GM12891 (cell line): ENCODE results near the gene SETD4.

Source experiments
- DNase-seq: peaks from one replicate; pipeline ENCODE4 v3.0.0; 2011; ENCODE audit warnings: low spot score; ENCODE audit not compliant: insufficient read length
- FAIRE-seq: peaks from 2 replicates; lab custom pipeline; 2011; peaks lifted over from hg19 to GRCh38; lab: Jason Lieb, UNC
- PAX5 ChIP-seq: IDR thresholded peaks from 2 replicates; pipeline ENCODE4 v1.6.1; 2011; ENCODE audit warnings: low read length, moderate library complexity, mild to moderate bottlenecking; ENCODE audit not compliant: insufficient read depth, severe bottlenecking
- POLR2A ChIP-seq: IDR thresholded peaks from 2 replicates; pipeline ENCODE4 v1.6.1; 2011; ENCODE audit warnings: low read depth, low read length, control low read depth
- POLR2AphosphoS5 ChIP-seq: IDR thresholded peaks from 2 replicates; pipeline ENCODE4 v1.6.1; 2011; ENCODE audit warnings: low read depth, low read length, control low read depth
- POU2F2 ChIP-seq: IDR thresholded peaks from 2 replicates; pipeline ENCODE4 v1.6.1; 2011; ENCODE audit warnings: low read depth, mild to moderate bottlenecking, control low read depth, low read length, moderate library complexity
- SPI1 ChIP-seq: IDR thresholded peaks from 2 replicates; pipeline ENCODE4 v1.6.1; 2011; ENCODE audit warnings: low read depth, low read length, control low read depth
- TAF1 ChIP-seq: IDR thresholded peaks from 2 replicates; pipeline ENCODE4 v1.6.1; 2011; ENCODE audit warnings: low read depth, low read length, control low read depth

The SETD4 gene

GRCh38 chr21:36068748-36069398 lies 8.5 kb upstream of the SETD4 start:
- FAIRE-seq (no peak), DNase-seq (no peak)
- TF ChIP-seq TAF1 (no peak), POLR2AphosphoS5 (no peak), PAX5 (no peak), POU2F2 (no peak), POLR2A (no peak), SPI1 (no peak)

- no peak for FAIRE-seq
- no peak for DNase-seq
- TF ChIP-seq PAX5 (no peak), TAF1 (no peak), POU2F2 (no peak), POLR2AphosphoS5 (no peak), POLR2A (no peak), SPI1 (no peak)
Observed at GRCh38 chr21:36065497-36066036, 5.2 kb upstream of the SETD4 start.

- DNase-seq (no peak), FAIRE-seq (no peak)
- TF ChIP-seq POLR2AphosphoS5 (no peak), POU2F2 (no peak), POLR2A (no peak), TAF1 (no peak), SPI1 (no peak), PAX5 (no peak)
Observed at GRCh38 chr21:36064085-36064460, 3.7 kb upstream of the SETD4 start.

- TF ChIP-seq SPI1 (no peak), POLR2AphosphoS5 (no peak), POLR2A (no peak), POU2F2 (no peak), PAX5 (no peak), TAF1 (no peak)
- DNase-seq: no peak
- FAIRE-seq: no peak
Observed at GRCh38 chr21:36063375-36064084, 3.2 kb upstream of the SETD4 start.

GRCh38 chr21:36061445-36061844 lies 1.1 kb upstream of the SETD4 start:
- TF ChIP-seq POLR2AphosphoS5 (no peak), POU2F2 (no peak), SPI1 (no peak)
- FAIRE-seq: no peak

GRCh38 chr21:36059823-36060158 lies 535 bp downstream of the SETD4 start:
- DNase-seq: no peak
- TF ChIP-seq PAX5 (no peak), SPI1 (no peak), POU2F2 (no peak), TAF1 (no peak)
- no peak for FAIRE-seq

More at GRCh38 chr21:36061445-36061844, 1.1 kb upstream of the SETD4 start:
- no peak for DNase-seq

GRCh38 chr21:36055551-36055950 lies 4.8 kb downstream of the SETD4 start:
- no peak for FAIRE-seq
- DNase-seq: no peak
- no peak for TF ChIP-seq SPI1
- TF ChIP-seq POLR2AphosphoS5: no peak
- no peak for TF ChIP-seq TAF1
- TF ChIP-seq POU2F2: no peak
- no peak for TF ChIP-seq POLR2A
- no peak for TF ChIP-seq PAX5

- FAIRE-seq (no peak), DNase-seq (no peak)
- TF ChIP-seq PAX5: no peak
- TF ChIP-seq SPI1: no peak
- no peak for TF ChIP-seq POLR2A
- no peak for TF ChIP-seq POU2F2
- TF ChIP-seq POLR2AphosphoS5: no peak
- no peak for TF ChIP-seq TAF1
Observed at GRCh38 chr21:36053715-36054062, 6.6 kb downstream of the SETD4 start.

- DNase-seq (no peak), FAIRE-seq (no peak)
- TF ChIP-seq SPI1: no peak
Observed at GRCh38 chr21:36052860-36053714, 7.2 kb downstream of the SETD4 start.
